Stimulated activated naive CD4-positive, alpha-beta T cell treated with Interleukin-2 at 50 U/mL for 16 hours (primary cell): ENCODE measurements around the gene SULT2A1.
"Not testable (repeated sequence)": the region's sequence is repeated elsewhere in the genome, so short reads cannot be mapped to it uniquely, and the experiment has no call there.

Source experiments
- DNase-seq: peaks from one replicate; lab custom pipeline; 2025; lab: John Stamatoyannopoulos, UW

SULT2A1 gene

DNA sequence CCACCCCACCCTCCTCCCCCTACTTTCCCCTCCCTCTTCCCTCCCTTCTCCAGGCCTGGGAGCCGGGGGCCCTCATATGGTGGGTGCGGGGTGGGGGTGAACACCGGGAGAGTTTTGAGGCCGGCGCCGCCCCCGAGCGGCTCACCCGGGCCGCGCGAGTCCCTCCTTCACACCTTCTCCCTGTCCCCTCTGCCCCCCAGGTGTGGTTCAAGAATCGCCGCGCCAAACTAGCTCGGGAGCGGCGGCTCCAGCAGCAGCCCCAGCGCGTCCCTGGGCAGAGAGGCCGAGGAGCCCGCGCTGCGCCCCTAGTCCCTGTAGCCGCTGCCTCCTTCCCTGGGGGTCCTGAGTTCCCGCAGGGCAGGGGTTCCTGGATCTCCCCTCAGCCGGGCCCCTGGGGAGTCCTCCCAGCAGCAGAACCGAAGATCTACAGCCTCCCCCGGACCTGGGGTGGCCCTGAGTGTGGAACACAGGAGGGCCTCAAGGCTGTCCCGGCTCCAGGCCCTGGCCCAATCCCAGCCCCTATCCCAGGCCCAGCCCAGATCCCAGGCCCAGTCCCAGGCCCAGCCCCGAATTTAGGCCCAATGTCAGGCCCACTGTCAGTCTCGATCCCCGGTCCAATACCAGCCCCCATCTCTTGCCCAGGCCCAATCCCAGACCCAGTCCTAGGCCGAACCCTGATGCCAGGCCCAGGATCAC, 25.4 kb downstream of the SULT2A1 start:
- no peak for DNase-seq

DNA sequence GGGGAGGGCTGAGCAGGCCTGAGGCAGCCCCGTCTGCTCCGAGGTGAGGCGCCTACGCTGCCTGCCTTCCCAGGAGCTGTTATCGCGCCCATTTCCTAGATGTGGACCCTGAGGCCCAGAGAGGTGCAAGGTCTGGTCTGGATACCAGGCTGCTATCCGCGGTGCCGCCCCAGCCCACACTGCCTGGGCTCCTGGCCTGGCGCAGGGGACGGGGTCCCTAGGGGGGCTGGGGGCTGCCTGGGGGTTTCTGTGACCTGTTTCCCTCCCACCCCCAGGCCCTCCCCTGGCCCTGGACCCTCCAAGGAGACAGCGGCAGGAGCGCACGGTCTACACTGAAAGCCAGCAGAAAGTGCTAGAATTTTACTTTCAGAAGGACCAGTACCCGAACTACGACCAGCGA, 26.3 kb downstream of the SULT2A1 start:
- DNase-seq = not testable (repeated sequence)

DNA sequence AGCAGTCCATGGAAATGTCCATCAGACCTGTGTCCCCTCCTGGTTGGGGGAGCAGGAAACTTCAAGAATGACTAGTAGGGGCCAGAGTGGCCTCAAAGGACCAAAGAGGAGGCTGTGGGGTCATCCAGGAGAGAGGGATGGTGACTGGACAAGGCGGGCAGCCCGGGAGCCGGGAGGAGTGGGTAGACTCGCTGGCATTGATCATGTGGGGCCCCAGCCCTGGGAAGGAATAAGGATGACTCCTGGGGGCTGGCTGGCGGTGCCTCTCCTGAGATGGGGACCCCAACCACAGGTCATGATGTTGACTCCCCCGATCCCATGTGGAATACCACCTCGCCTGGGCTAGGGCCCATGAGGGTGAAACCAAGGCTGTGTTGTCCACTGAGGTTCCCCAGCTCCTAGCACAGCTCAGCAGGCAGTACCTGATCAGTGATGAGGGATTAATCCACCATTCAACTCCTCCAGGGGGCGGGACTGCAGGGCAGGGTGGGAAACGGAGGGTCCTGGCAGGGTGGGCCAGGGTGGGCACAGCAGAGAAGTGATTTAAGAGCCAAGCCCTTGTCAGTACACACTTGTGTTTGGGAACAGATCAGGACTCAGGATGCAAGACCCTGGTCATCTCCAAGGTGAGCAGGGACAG, 27.3 kb downstream of the SULT2A1 start, which contains the start of gene TPRX2:
TSS of gene TPRX2 (plus strand) at position 590 of the 640 bp plus-strand sequence. CDS start at position 602, 12 bp downstream.
- not testable (repeated sequence) for DNase-seq

DNA sequence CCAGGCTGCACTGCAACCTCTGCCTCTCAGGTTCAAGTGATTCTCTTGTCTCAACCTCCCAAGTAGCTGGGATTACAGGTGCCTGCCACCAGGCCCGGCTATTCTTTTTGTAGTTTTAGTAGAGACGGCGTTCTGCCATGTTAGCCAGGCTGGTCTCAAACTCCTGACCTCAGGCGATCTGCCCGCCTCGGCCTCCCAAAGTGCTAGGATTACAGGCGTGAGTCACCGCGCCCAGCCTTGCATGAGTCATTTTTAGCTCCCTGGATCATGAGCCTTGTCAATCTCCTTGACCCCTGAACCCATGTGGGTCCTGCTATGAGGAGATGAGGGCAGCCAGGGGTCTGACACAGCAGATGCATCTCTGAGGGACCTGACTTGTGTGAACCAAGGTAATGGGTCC, 27.9 kb downstream of the SULT2A1 start:
- not testable (repeated sequence) for DNase-seq

GRCh38 chr19:47854459-47854858, 31.7 kb downstream of the SULT2A1 start:
- no peak for DNase-seq

- DNase-seq = no peak
These were observed 33.1 kb downstream of the SULT2A1 start for GRCh38 chr19:47853003-47853402.

DNA sequence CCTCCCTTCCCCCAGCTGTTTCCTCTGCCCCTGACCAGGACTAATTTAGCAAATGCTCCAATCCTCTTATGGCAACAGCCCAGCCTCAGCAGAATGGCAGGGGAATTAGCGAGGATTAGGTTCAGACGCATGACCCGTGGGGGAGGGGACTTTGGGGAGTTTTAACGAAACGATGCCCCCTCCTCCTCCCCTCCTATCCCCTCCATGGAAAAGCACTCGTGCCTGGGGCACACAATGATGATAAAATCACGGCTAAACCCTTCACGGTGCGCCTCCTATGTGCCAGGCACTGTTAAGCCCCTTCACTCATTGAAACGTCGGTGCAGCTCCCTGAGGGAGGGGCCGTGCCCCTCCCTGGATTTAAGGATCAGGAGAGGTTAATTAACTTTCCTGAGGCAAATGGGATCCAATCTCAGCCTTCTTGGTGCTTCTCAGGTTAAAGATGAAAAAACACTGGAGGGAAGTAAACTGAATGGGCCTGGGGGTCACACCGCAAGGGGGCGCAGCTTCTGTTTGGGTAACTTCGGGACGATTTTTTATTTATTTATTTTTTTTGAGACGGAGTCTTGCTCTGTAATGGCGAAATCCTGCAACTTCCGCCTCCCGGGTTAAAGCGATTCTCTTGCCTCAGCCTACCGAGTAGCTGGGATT, 37.2 kb downstream of the SULT2A1 start:
- peak; percentile 3 for DNase-seq

GRCh38 chr19:47848425-47848822, 37.7 kb downstream of the SULT2A1 start:
- no peak for DNase-seq

- DNase-seq = no peak
These were observed 43.2 kb downstream of the SULT2A1 start for GRCh38 chr19:47842941-47843340.

GRCh38 chr19:47839913-47840312, 46.2 kb downstream of the SULT2A1 start:
- DNase-seq = no peak

- no peak for DNase-seq
These were observed 46.7 kb downstream of the SULT2A1 start for GRCh38 chr19:47839411-47839810.

DNA sequence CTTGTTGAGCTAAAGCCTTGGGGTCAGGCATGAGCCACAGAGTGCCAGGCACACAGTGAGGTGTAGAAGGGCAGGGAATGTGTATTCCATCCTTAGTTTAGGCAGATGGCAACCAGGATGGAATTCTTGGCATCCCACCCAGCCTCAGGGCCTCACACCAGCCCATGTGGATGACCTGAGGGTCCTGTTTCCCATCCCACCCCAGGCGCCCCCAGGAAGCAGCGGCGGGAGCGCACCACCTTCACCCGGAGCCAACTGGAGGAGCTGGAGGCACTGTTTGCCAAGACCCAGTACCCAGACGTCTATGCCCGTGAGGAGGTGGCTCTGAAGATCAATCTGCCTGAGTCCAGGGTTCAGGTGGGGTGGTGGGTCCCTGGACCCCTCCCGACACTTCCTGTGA, 50.1 kb downstream of the SULT2A1 start:
- no peak for DNase-seq

- DNase-seq = no peak
These were observed 53.4 kb downstream of the SULT2A1 start for GRCh38 chr19:47832723-47833122.

DNA sequence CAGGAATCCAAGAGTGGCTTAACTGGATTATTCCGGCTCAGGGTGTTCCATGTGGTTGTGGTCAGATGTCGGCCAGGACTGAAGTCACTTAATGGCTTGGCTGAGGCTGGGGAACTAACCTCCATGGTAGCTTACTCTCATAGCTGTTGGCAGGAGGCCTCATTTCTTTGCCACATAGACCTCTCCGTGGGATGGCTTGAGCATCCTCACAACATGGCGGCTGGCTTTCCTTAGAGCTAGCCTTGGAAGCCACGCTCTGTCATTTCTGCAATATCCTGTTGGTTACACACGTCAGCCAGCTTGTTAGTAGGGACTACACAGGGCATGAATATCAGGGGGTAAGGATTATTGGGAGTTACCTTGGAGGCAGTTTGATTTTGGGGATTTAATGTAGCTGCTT, 59.3 kb downstream of the SULT2A1 start:
- no peak for DNase-seq

- no peak for DNase-seq
These were observed 61.7 kb downstream of the SULT2A1 start for GRCh38 chr19:47824396-47824795.

DNA sequence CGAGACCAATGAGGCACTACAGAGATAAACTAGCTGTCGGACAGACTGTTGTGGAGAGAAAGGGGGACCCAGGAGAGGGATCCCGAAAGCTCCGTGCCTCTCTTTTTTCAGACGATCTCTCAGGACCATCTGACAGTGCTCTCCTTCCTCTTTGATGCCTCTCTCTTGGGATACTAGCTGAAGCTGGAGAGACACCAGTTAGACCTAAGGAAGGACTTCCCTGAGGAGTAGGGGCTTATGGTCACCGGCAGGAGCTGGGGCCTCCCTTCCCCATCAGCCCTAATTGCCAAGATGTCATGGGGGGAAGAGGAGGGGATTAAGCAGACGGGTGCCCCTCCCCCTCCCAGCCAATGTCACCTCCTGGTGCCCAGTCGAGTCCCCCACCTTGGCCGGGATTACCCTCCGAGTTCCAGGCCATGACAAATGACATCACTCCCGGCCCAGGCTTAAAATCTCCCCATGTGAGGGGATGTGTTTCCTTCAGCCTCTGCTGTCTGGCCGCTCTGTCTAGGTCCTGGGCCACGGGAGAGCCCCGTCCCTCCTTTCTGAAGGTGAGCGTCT, 64.6 kb downstream of the SULT2A1 start, which contains the start of gene CRX:
TSS of gene CRX (plus strand) at position 478 of the 561 bp plus-strand sequence. CDS start 12,507 bp downstream, outside the sequence.
- no peak for DNase-seq
